HG02938 (cell line): ENCODE data around the gene CCDC57.
"Not testable (repeated sequence)": the region's sequence is repeated elsewhere in the genome, so short reads cannot be mapped to it uniquely, and the experiment has no call there.

Experiments
- ATAC-seq: cut with Tn5 transposase; IDR thresholded peaks from one replicate; pipeline ENCODE4 v1.9.1; 2021; ENCODE audit warnings: mild to moderate bottlenecking, moderate library complexity; ENCODE audit not compliant: unreplicated experiment

CCDC57 gene

GRCh38 chr17:82212331-82213250 lies at the start of gene CCDC57:
Gene CCDC57 (minus strand): TSS chr17:82212842. CDS start chr17:82201944, 10,898 bp downstream.
- peak; percentile 50 for ATAC-seq

- ATAC-seq = no peak
Observed at GRCh38 chr17:82262344-82262743, 49.7 kb upstream of the CCDC57 start.

- not testable (repeated sequence) for ATAC-seq
Observed at GRCh38 chr17:82259972-82260961, 47.6 kb upstream of the CCDC57 start.

GRCh38 chr17:82258555-82258954 lies 45.9 kb upstream of the CCDC57 start:
- ATAC-seq = no peak

- ATAC-seq = no peak
Observed at GRCh38 chr17:82257473-82257872, 44.8 kb upstream of the CCDC57 start.

- ATAC-seq = no peak
Observed at GRCh38 chr17:82256242-82256885, 43.7 kb upstream of the CCDC57 start.

GRCh38 chr17:82255402-82255972 lies 42.8 kb upstream of the CCDC57 start:
- ATAC-seq = no peak

- ATAC-seq = not testable (repeated sequence)
Observed at GRCh38 chr17:82254746-82255145, 42.1 kb upstream of the CCDC57 start.

GRCh38 chr17:82254096-82254495 lies 41.5 kb upstream of the CCDC57 start:
- not testable (repeated sequence) for ATAC-seq

GRCh38 chr17:82253179-82253544 lies 40.5 kb upstream of the CCDC57 start:
- ATAC-seq = no peak

- no peak for ATAC-seq
Observed at GRCh38 chr17:82252511-82253178, 40.0 kb upstream of the CCDC57 start.

GRCh38 chr17:82250868-82251500 lies 38.3 kb upstream of the CCDC57 start:
- ATAC-seq = no peak

- ATAC-seq = no peak
Observed at GRCh38 chr17:82249896-82250581, 37.4 kb upstream of the CCDC57 start.

GRCh38 chr17:82248815-82249674 lies 36.4 kb upstream of the CCDC57 start:
- ATAC-seq = no peak

GRCh38 chr17:82247856-82248671 lies 35.4 kb upstream of the CCDC57 start:
- ATAC-seq = no peak

GRCh38 chr17:82247182-82247823 lies 34.7 kb upstream of the CCDC57 start:
- no peak for ATAC-seq
